SK-N-SH (cell line): Measurements from ENCODE around the gene TRAF2.

Source experiments
- CTCF ChIP-seq: fragments of 200-600 bp; sonication (generic); IDR thresholded peaks from 2 replicates; pipeline ENCODE4 v1.6.1; 2017; ENCODE audit warnings: antibody characterized with exemption, mild to moderate bottlenecking, moderate library complexity
- EP300 ChIP-seq, 2 experiments: IDR thresholded peaks; 2 replicates each; pipeline versions ENCODE4 v1.4.0 to v1.6.1; 2012; ENCODE audit warnings: borderline replicate concordance in 1 of 2, low read depth in 1 of 2, low read length in 1 of 2
- GABPA ChIP-seq: IDR thresholded peaks from 2 replicates; pipeline ENCODE4 v1.4.0; 2012; ENCODE audit warnings: low read depth, mild to moderate bottlenecking
- JUND ChIP-seq: IDR thresholded peaks from 2 replicates; pipeline ENCODE4 v1.4.0; 2012
- MAX ChIP-seq: IDR thresholded peaks from 2 replicates; pipeline ENCODE4 v1.4.0; 2012; ENCODE audit warnings: low read depth
- MXI1 ChIP-seq: IDR thresholded peaks from 2 replicates; pipeline ENCODE4 v1.6.1; 2012; ENCODE audit warnings: mild to moderate bottlenecking, low read depth, low read length, improper control_type of control experiment
- NFIC ChIP-seq: IDR thresholded peaks from 2 replicates; pipeline ENCODE4 v1.4.0; 2012; ENCODE audit warnings: borderline replicate concordance
- POLR2AphosphoS5 ChIP-seq: IDR thresholded peaks from 2 replicates; pipeline ENCODE4 v1.6.1; 2012; ENCODE audit warnings: low read depth, low read length
- REST ChIP-seq: IDR thresholded peaks from 2 replicates; pipeline ENCODE4 v1.6.1; 2012; ENCODE audit warnings: mild to moderate bottlenecking, low read depth, low read length, moderate library complexity
- RFX5 ChIP-seq: IDR thresholded peaks from 2 replicates; pipeline ENCODE4 v1.6.1; 2012; ENCODE audit warnings: mild to moderate bottlenecking, improper control_type of control experiment, low read length
- RXRA ChIP-seq: IDR thresholded peaks from 2 replicates; pipeline ENCODE4 v1.4.0; 2012; ENCODE audit warnings: low read depth, mild to moderate bottlenecking, borderline replicate concordance
- SMC3 ChIP-seq: IDR thresholded peaks from 2 replicates; pipeline ENCODE4 v1.6.1; 2012; ENCODE audit warnings: low read depth, low read length, improper control_type of control experiment
- TCF12 ChIP-seq: IDR thresholded peaks from 2 replicates; pipeline ENCODE4 v1.4.0; 2012
- USF1 ChIP-seq: IDR thresholded peaks from 2 replicates; pipeline ENCODE4 v1.4.0; 2012; ENCODE audit warnings: low read depth, borderline replicate concordance

- no peak for TF ChIP-seq CTCF
- TF ChIP-seq SMC3, result no peak
- TF ChIP-seq NFIC, result no peak
- TF ChIP-seq GABPA, result no peak
- TF ChIP-seq REST, result no peak
- TF ChIP-seq JUND, result no peak
- TF ChIP-seq POLR2AphosphoS5, result no peak
- no peak for TF ChIP-seq TCF12
- no peak for TF ChIP-seq USF1
- no peak for TF ChIP-seq MAX
- no peak for TF ChIP-seq MXI1
- TF ChIP-seq RXRA, result no peak
- no peak for TF ChIP-seq EP300 (IDR thresholded peaks at IDR 0.05; ENCODE audit: borderline replicate concordance in 1 of 2, low read depth in 1 of 2, low read length in 1 of 2)
- no peak for TF ChIP-seq RFX5
Measured at GRCh38 chr9:136945333-136946227, 59.3 kb downstream of the TRAF2 start.
